Astrocyte (in vitro differentiated cells and primary cell): Measurements from ENCODE around the gene SEMA7A. TPM values are rescaled to one million over a fixed set of nuclear protein-coding genes. Genes with fewer than 3 reads are reported as not detected.

Source experiments
- DNase-seq: peaks from one replicate; pipeline ENCODE4 v3.0.0-alpha.2; 2010; ENCODE audit warnings: low read depth
- FAIRE-seq: peaks from 2 replicates; lab custom pipeline; 2011; peaks lifted over from hg19 to GRCh38; lab: Jason Lieb, UNC
- H2AFZ ChIP-seq: 2 replicates; pipeline ENCODE4 v1.6.0; 2012; ENCODE audit warnings: low read depth, low read length, inconsistent platforms
- H3K27ac ChIP-seq: 2 replicates; pipeline ENCODE4 v1.5.1; 2011; ENCODE audit warnings: low read depth, low read length, inconsistent platforms
- H3K27me3 ChIP-seq: 2 replicates; pipeline ENCODE4 v1.6.0; 2011; ENCODE audit warnings: low read length, inconsistent platforms; ENCODE audit not compliant: insufficient read depth
- H3K36me3 ChIP-seq: 2 replicates; pipeline ENCODE4 v1.5.1; 2011; ENCODE audit warnings: low read length, inconsistent platforms; ENCODE audit not compliant: insufficient read depth
- H3K4me1 ChIP-seq: 2 replicates; pipeline ENCODE4 v1.5.1; 2011; ENCODE audit warnings: low read length, inconsistent platforms; ENCODE audit not compliant: insufficient read depth
- H3K4me2 ChIP-seq: 2 replicates; pipeline ENCODE4 v1.6.0; 2012; ENCODE audit warnings: low read length, inconsistent platforms
- H3K4me3 ChIP-seq: 2 replicates; pipeline ENCODE4 v1.5.1; 2011; ENCODE audit warnings: low read depth, mild to moderate bottlenecking, low read length, inconsistent platforms; ENCODE audit not compliant: insufficient read depth
- H3K79me2 ChIP-seq: 2 replicates; pipeline ENCODE4 v1.6.0; 2012; ENCODE audit warnings: mild to moderate bottlenecking, low read length, inconsistent platforms; ENCODE audit not compliant: insufficient read depth
- H3K9ac ChIP-seq: 2 replicates; pipeline ENCODE4 v1.6.0; 2012; ENCODE audit warnings: mild to moderate bottlenecking, low read length, inconsistent platforms
- H3K9me3 ChIP-seq: 2 replicates; pipeline ENCODE4 v1.5.1; 2012; ENCODE audit warnings: low read depth, mild to moderate bottlenecking, low read length, inconsistent platforms; ENCODE audit not compliant: insufficient read depth
- H4K20me1 ChIP-seq: 2 replicates; pipeline ENCODE4 v1.6.0; 2012; ENCODE audit warnings: low read length, inconsistent platforms; ENCODE audit not compliant: insufficient read depth
- H3K27ac Mint-ChIP-seq: one replicate; pipeline ENCODE4 v1.8.0; 2021; ENCODE audit warnings: mild to moderate bottlenecking, mixed read lengths; ENCODE audit not compliant: unreplicated experiment
- H3K27me3 Mint-ChIP-seq: one replicate; pipeline ENCODE4 v1.8.0; 2021; ENCODE audit warnings: low read depth, mixed read lengths; ENCODE audit not compliant: unreplicated experiment
- H3K36me3 Mint-ChIP-seq: one replicate; pipeline ENCODE4 v1.8.0; 2021; ENCODE audit warnings: low read depth, mixed read lengths; ENCODE audit not compliant: unreplicated experiment
- H3K4me1 Mint-ChIP-seq: one replicate; pipeline ENCODE4 v1.8.0; 2021; ENCODE audit warnings: low read depth, mixed read lengths; ENCODE audit not compliant: unreplicated experiment
- H3K4me3 Mint-ChIP-seq: one replicate; pipeline ENCODE4 v1.8.0; 2021; ENCODE audit warnings: mild to moderate bottlenecking, moderate library complexity, mixed read lengths; ENCODE audit not compliant: unreplicated experiment
- H3K9me3 Mint-ChIP-seq: one replicate; pipeline ENCODE4 v1.8.0; 2021; ENCODE audit warnings: mild to moderate bottlenecking, mixed read lengths; ENCODE audit not compliant: unreplicated experiment
- CTCF ChIP-seq: IDR thresholded peaks from 2 replicates; pipeline ENCODE4 v1.5.1; 2011; ENCODE audit warnings: low read depth, mild to moderate bottlenecking, inconsistent platforms, low read length, moderate library complexity; ENCODE audit not compliant: insufficient read depth
- EZH2 ChIP-seq: IDR thresholded peaks from 2 replicates; pipeline ENCODE4 v1.6.1; 2012; ENCODE audit warnings: mild to moderate bottlenecking, low read length, inconsistent platforms; ENCODE audit not compliant: insufficient read depth
- total RNA-seq: library from RNA; stranded (reverse); gene quantifications from 2 replicates; pipeline ENCODE4 v1.2.1, GENCODE V29; 2021

The SEMA7A gene
- total RNA-seq, 1 donor from 2014 or later = 26.7 TPM

GRCh38 chr15:74400313-74400860 lies 33.4 kb downstream of the SEMA7A start:
- peak overlapping the region; percentile 90 for H3K27ac ChIP-seq
- H3K36me3 ChIP-seq = no peaks in the 10 kb centered on the region
- no peak overlapping the region for H3K4me3 ChIP-seq
- peak overlapping the region; percentile 69 for H3K4me2 ChIP-seq
- peaks cover 85% of the 10 kb centered on the region for H3K4me1 ChIP-seq
- no peaks in the 10 kb centered on the region for H3K36me3 Mint-ChIP-seq
- no peaks in the 10 kb centered on the region for H3K27me3 Mint-ChIP-seq
- H3K4me3 Mint-ChIP-seq = no peak overlapping the region
- peak overlapping the region; percentile 77 for H3K9ac ChIP-seq
- H3K79me2 ChIP-seq = no peaks in the 10 kb centered on the region
- no peak for FAIRE-seq
- H3K9me3 Mint-ChIP-seq = peaks cover 2% of the 10 kb centered on the region
- TF ChIP-seq CTCF (no peak), EZH2 (no peak)
- H3K27me3 ChIP-seq = no peaks in the 10 kb centered on the region
- H3K4me1 Mint-ChIP-seq = peaks cover 33% of the 10 kb centered on the region
- no peak for DNase-seq
- H4K20me1 ChIP-seq = no peaks in the 10 kb centered on the region
- H3K27ac Mint-ChIP-seq = no peak overlapping the region
- H2AFZ ChIP-seq = no peak overlapping the region
- H3K9me3 ChIP-seq = no peaks in the 10 kb centered on the region

GRCh38 chr15:74399511-74400312 lies 34.0 kb downstream of the SEMA7A start:
- Histone ChIP-seq H3K9me3 (no peaks in the 10 kb centered on the region), H3K9ac (peak overlapping the region; percentile 77), H3K27ac (peak overlapping the region; percentile 90), H3K4me3 (no peak overlapping the region), H3K4me2 (peak overlapping the region; percentile 69), H3K4me1 (peaks cover 90% of the 10 kb centered on the region), H3K27me3 (no peaks in the 10 kb centered on the region), H3K36me3 (no peaks in the 10 kb centered on the region), H2AFZ (no peak overlapping the region), H4K20me1 (no peaks in the 10 kb centered on the region), H3K79me2 (no peaks in the 10 kb centered on the region)
- H3K27ac Mint-ChIP-seq = no peak overlapping the region
- peak; percentile 82 for DNase-seq
- FAIRE-seq = no peak
- no peaks in the 10 kb centered on the region for H3K36me3 Mint-ChIP-seq
- H3K27me3 Mint-ChIP-seq = peaks cover 1% of the 10 kb centered on the region
- TF ChIP-seq CTCF (no peak), EZH2 (no peak)
- no peak overlapping the region for H3K4me3 Mint-ChIP-seq
- peaks cover 2% of the 10 kb centered on the region for H3K9me3 Mint-ChIP-seq
- H3K4me1 Mint-ChIP-seq = peaks cover 39% of the 10 kb centered on the region

GRCh38 chr15:74399100-74399499 lies 34.7 kb downstream of the SEMA7A start:
- FAIRE-seq (no peak), DNase-seq (no peak)
- Mint-ChIP-seq H3K36me3 (no peaks in the 10 kb centered on the region), H3K27ac (no peak overlapping the region), H3K4me1 (peaks cover 39% of the 10 kb centered on the region), H3K9me3 (peaks cover 2% of the 10 kb centered on the region), H3K27me3 (peaks cover 5% of the 10 kb centered on the region), H3K4me3 (no peak overlapping the region)
- TF ChIP-seq CTCF (no peak), EZH2 (no peak)
- peak overlapping the region; percentile 92 for H3K27ac ChIP-seq
- no peaks in the 10 kb centered on the region for H3K27me3 ChIP-seq
- H3K4me2 ChIP-seq = no peak overlapping the region
- H3K4me3 ChIP-seq = no peak overlapping the region
- no peaks in the 10 kb centered on the region for H3K36me3 ChIP-seq
- H3K9ac ChIP-seq = no peak overlapping the region
- no peak overlapping the region for H2AFZ ChIP-seq
- H4K20me1 ChIP-seq = no peaks in the 10 kb centered on the region
- H3K9me3 ChIP-seq = no peaks in the 10 kb centered on the region
- no peaks in the 10 kb centered on the region for H3K79me2 ChIP-seq
- peaks cover 86% of the 10 kb centered on the region for H3K4me1 ChIP-seq
